ENCODE results near the gene SMG6. TPM values are rescaled to one million over a fixed set of nuclear protein-coding genes. Genes with fewer than 3 reads are reported as not detected.

SMG6 gene
- polyA plus RNA-seq, 1 of the 3 experiments (the other 2 are of a cell fraction), result 15.7 TPM

GRCh38 chr17:2106308-2106955 lies 197.2 kb downstream of the SMG6 start (continued):
- no peak for TF ChIP-seq USF2 (IDR thresholded peaks at IDR 0.05; ENCODE audit: borderline replicate concordance, low read depth, low read length)
- no peak for TF ChIP-seq FOXJ3 (CRISPR knock-in tag; IDR thresholded peaks at IDR 0.05)
- TF ChIP-seq REST (IDR thresholded peaks at IDR 0.05; ENCODE audit: low read depth, low read length), result no peak
- TF ChIP-seq RCOR1 (IDR thresholded peaks at IDR 0.05; ENCODE audit: low read length), result no peak
- TF ChIP-seq FOSL2 (IDR thresholded peaks at IDR 0.05; ENCODE audit: borderline replicate concordance, low read depth), result no peak
- TF ChIP-seq USF1 (IDR thresholded peaks at IDR 0.05; ENCODE audit: borderline replicate concordance, low read depth), result no peak
- TF ChIP-seq GATA2 (CRISPR knock-in tag; IDR thresholded peaks at IDR 0.05), result no peak
- TF ChIP-seq ELF1 (IDR thresholded peaks at IDR 0.05), result no peak
- no peak for TF ChIP-seq MXI1 (IDR thresholded peaks at IDR 0.05; ENCODE audit: low read depth, low read length)
- no peak for TF ChIP-seq CHD2 (IDR thresholded peaks at IDR 0.05; ENCODE audit: low read length, partially characterized antibody)
- TF ChIP-seq RFX5 (IDR thresholded peaks at IDR 0.05; ENCODE audit: low read length), result no peak
- TF ChIP-seq TCF12 (IDR thresholded peaks at IDR 0.05), result no peak

GRCh38 chr17:2105663-2106062 lies 197.9 kb downstream of the SMG6 start:
- no peaks in the 10 kb centered on the region for H3K9me3 ChIP-seq
- no peaks in the 10 kb centered on the region for H3K9me2 ChIP-seq
- H3K4me1 ChIP-seq (ENCODE audit: control insufficient read depth in 1 of 2, insufficient read depth in 2 of 2, low read depth in 1 of 2, low read length in 1 of 2), result peaks cover 11 to 22% of the 10 kb centered on the region in 2 experiments; a peak in 2 of 4 replicates
- H4K20me1 ChIP-seq (ENCODE audit: insufficient read depth), result no peaks in the 10 kb centered on the region
- no peak for DNase-seq
- ChIA-PET CTCF (interaction anchor here (1.5 to 1.9 kb wide), 3 partner anchors 11 to 139 kb away, joined by 3 to 10 read pairs (median 8); partner anchors contain the start of gene HIC1), POLR2A (no interaction called here)
- H2AFZ ChIP-seq (ENCODE audit: low read depth), result no peak overlapping the region
- no peak overlapping the region for H3K27ac ChIP-seq (ENCODE audit: low read depth in 2 of 2, low read length in 1 of 2)
- H3F3A ChIP-seq (replicated peaks; ENCODE audit: insufficient read depth), result peaks cover 12% of the 10 kb centered on the region
- H3K9ac ChIP-seq, result no peak overlapping the region
- no peaks in the 10 kb centered on the region for H3K79me2 ChIP-seq (ENCODE audit: insufficient read depth)
- WGBS (ENCODE audit: low lambda C conversion rate), result 92% methylated on average over 1 of the region's 1 CpG
- no peaks in the 10 kb centered on the region for H3K27me3 ChIP-seq (ENCODE audit: insufficient read depth)
- no peak overlapping the region for H3K4me2 ChIP-seq
- no peak overlapping the region for H3K4me3 ChIP-seq (ENCODE audit: low read depth in 2 of 2, low read length in 1 of 2)
- H3K36me3 ChIP-seq (replicated peaks in 1 of 2; ENCODE audit: control insufficient read depth in 1 of 2, insufficient read depth in 2 of 2, low read length in 1 of 2), result peaks cover 0 to 3% of the 10 kb centered on the region in 2 experiments
- TF ChIP-seq POLR2AphosphoS5 (IDR thresholded peaks at IDR 0.05; ENCODE audit: low read depth, low read length) (no peak), SIN3A (IDR thresholded peaks at IDR 0.05; ENCODE audit: borderline replicate concordance, low read depth, low read length) (no peak), RCOR1 (IDR thresholded peaks at IDR 0.05; ENCODE audit: low read length) (no peak), NFIC (IDR thresholded peaks at IDR 0.05; ENCODE audit: borderline replicate concordance) (no peak), PBX3 (IDR thresholded peaks at IDR 0.05) (no peak), REST (IDR thresholded peaks at IDR 0.05; ENCODE audit: low read depth, low read length) (no peak), RAD21 (IDR thresholded peaks at IDR 0.05; ENCODE audit: low read length) (no peak), GABPA (IDR thresholded peaks at IDR 0.05; ENCODE audit: low read depth) (no peak), MEF2A (IDR thresholded peaks at IDR 0.05; ENCODE audit: borderline replicate concordance, low read depth) (no peak), ELF1 (IDR thresholded peaks at IDR 0.05) (no peak), SMC3 (IDR thresholded peaks at IDR 0.05; ENCODE audit: low read depth, low read length) (no peak), JUND (IDR thresholded peaks at IDR 0.05) (no peak), TCF12 (IDR thresholded peaks at IDR 0.05) (no peak), RXRA (IDR thresholded peaks at IDR 0.05; ENCODE audit: borderline replicate concordance, low read depth) (no peak), EP300 (IDR thresholded peaks at IDR 0.05; ENCODE audit: borderline replicate concordance in 1 of 2, low read depth in 1 of 2, low read length in 1 of 2) (no peak)
